Measurements from ENCODE around the gene C19orf73. TPM values are rescaled to one million over a fixed set of nuclear protein-coding genes. Genes with fewer than 3 reads are reported as not detected.

Gene C19orf73
- total and polyA plus RNA-seq, 2 experiments from 2014 or later: 8.1 to 9.1 TPM

DNA sequence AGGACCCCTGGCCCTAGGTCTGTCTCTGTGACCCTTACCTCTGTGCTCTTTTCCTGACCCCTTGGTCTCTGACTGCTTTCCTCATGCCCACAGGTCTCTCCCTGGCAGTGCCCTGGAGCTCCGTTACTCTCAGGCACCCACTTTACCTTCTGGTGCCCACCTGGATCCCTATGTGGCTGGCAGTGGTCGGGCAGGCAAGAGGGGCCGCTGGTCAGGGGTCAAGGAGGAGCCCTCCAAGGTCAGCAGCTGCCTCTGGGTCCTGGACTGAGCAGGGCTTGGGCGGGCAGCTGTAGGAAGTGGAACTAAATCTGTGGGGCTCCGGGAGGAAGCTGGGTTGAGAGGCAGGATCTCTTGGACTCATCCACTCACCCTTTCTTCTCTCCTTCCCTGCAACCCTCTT is 16.7 kb upstream of the C19orf73 start (continued):
- TF ChIP-seq, protein P1, sequence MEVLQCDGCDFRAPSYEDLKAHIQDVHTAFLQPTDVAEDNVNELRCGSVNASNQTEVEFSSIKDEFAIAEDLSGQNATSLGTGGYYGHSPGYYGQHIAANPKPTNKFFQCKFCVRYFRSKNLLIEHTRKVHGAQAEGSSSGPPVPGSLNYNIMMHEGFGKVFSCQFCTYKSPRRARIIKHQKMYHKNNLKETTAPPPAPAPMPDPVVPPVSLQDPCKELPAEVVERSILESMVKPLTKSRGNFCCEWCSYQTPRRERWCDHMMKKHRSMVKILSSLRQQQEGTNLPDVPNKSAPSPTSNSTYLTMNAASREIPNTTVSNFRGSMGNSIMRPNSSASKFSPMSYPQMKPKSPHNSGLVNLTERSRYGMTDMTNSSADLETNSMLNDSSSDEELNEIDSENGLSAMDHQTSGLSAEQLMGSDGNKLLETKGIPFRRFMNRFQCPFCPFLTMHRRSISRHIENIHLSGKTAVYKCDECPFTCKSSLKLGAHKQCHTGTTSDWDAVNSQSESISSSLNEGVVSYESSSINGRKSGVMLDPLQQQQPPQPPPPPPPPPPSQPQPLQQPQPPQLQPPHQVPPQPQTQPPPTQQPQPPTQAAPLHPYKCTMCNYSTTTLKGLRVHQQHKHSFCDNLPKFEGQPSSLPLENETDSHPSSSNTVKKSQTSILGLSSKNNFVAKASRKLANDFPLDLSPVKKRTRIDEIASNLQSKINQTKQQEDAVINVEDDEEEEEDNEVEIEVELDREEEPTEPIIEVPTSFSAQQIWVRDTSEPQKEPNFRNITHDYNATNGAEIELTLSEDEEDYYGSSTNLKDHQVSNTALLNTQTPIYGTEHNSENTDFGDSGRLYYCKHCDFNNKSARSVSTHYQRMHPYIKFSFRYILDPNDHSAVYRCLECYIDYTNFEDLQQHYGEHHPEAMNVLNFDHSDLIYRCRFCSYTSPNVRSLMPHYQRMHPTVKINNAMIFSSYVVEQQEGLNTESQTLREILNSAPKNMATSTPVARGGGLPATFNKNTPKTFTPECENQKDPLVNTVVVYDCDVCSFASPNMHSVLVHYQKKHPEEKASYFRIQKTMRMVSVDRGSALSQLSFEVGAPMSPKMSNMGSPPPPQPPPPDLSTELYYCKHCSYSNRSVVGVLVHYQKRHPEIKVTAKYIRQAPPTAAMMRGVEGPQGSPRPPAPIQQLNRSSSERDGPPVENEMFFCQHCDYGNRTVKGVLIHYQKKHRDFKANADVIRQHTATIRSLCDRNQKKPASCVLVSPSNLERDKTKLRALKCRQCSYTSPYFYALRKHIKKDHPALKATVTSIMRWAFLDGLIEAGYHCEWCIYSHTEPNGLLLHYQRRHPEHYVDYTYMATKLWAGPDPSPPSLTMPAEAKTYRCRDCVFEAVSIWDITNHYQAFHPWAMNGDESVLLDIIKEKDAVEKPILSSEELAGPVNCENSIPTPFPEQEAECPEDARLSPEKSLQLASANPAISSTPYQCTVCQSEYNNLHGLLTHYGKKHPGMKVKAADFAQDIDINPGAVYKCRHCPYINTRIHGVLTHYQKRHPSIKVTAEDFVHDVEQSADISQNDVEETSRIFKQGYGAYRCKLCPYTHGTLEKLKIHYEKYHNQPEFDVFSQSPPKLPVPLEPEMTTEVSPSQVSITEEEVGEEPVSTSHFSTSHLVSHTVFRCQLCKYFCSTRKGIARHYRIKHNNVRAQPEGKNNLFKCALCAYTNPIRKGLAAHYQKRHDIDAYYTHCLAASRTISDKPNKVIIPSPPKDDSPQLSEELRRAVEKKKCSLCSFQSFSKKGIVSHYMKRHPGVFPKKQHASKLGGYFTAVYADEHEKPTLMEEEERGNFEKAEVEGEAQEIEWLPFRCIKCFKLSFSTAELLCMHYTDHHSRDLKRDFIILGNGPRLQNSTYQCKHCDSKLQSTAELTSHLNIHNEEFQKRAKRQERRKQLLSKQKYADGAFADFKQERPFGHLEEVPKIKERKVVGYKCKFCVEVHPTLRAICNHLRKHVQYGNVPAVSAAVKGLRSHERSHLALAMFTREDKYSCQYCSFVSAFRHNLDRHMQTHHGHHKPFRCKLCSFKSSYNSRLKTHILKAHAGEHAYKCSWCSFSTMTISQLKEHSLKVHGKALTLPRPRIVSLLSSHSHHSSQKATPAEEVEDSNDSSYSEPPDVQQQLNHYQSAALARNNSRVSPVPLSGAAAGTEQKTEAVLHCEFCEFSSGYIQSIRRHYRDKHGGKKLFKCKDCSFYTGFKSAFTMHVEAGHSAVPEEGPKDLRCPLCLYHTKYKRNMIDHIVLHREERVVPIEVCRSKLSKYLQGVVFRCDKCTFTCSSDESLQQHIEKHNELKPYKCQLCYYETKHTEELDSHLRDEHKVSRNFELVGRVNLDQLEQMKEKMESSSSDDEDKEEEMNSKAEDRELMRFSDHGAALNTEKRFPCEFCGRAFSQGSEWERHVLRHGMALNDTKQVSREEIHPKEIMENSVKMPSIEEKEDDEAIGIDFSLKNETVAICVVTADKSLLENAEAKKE (CRISPR knock-in tag; IDR thresholded peaks at IDR 0.05): no peak
- TF ChIP-seq EZH2phosphoT487 (IDR thresholded peaks at IDR 0.05; ENCODE audit: unreplicated experiment) (no peak), ZNF114 (CRISPR knock-in tag; IDR thresholded peaks at IDR 0.05) (no peak), STAT1 (IDR thresholded peaks at IDR 0.05; ENCODE audit: unreplicated experiment) (no peak), NANOG (IDR thresholded peaks at IDR 0.05; ENCODE audit: borderline replicate concordance) (no peak), JUNB (IDR thresholded peaks at IDR 0.05; ENCODE audit: unreplicated experiment) (no peak)
- TF ChIP-seq, protein P2, sequence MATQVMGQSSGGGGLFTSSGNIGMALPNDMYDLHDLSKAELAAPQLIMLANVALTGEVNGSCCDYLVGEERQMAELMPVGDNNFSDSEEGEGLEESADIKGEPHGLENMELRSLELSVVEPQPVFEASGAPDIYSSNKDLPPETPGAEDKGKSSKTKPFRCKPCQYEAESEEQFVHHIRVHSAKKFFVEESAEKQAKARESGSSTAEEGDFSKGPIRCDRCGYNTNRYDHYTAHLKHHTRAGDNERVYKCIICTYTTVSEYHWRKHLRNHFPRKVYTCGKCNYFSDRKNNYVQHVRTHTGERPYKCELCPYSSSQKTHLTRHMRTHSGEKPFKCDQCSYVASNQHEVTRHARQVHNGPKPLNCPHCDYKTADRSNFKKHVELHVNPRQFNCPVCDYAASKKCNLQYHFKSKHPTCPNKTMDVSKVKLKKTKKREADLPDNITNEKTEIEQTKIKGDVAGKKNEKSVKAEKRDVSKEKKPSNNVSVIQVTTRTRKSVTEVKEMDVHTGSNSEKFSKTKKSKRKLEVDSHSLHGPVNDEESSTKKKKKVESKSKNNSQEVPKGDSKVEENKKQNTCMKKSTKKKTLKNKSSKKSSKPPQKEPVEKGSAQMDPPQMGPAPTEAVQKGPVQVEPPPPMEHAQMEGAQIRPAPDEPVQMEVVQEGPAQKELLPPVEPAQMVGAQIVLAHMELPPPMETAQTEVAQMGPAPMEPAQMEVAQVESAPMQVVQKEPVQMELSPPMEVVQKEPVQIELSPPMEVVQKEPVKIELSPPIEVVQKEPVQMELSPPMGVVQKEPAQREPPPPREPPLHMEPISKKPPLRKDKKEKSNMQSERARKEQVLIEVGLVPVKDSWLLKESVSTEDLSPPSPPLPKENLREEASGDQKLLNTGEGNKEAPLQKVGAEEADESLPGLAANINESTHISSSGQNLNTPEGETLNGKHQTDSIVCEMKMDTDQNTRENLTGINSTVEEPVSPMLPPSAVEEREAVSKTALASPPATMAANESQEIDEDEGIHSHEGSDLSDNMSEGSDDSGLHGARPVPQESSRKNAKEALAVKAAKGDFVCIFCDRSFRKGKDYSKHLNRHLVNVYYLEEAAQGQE (IDR thresholded peaks at IDR 0.05; ENCODE audit: unreplicated experiment): no peak

All from GM23338 (cell line).